PFSK-1 (cell line): Measurements from ENCODE around the gene TIAM2.

ENCODE experiments used
- FOXP2 ChIP-seq: optimal IDR thresholded peaks from 2 replicates; pipeline ENCODE3; 2011; ENCODE audit warnings: borderline replicate concordance, control low read depth, inconsistent platforms; ENCODE audit not compliant: insufficient read depth; ENCODE audit errors: extremely low read length, extremely low read depth
- POLR2AphosphoS5 ChIP-seq: IDR thresholded peaks from 2 replicates; pipeline ENCODE4 v1.6.1; 2012; ENCODE audit warnings: low read depth, mild to moderate bottlenecking, control low read depth, low read length, moderate library complexity
- SIN3A ChIP-seq: IDR thresholded peaks from 2 replicates; pipeline ENCODE4 v1.6.1; 2012; ENCODE audit warnings: mild to moderate bottlenecking, low read length, moderate library complexity, borderline replicate concordance; ENCODE audit not compliant: insufficient read depth
- TAF1 ChIP-seq: IDR thresholded peaks from 2 replicates; pipeline ENCODE4 v1.6.1; 2012; ENCODE audit warnings: low read length, control low read depth, borderline replicate concordance; ENCODE audit not compliant: insufficient read depth
- TF ChIP-seq, protein P1 (sequence below), 2 experiments: IDR thresholded peaks; 2 replicates each; pipeline versions ENCODE4 v1.6.1 to v1.8.0; 2011 to 2012; ENCODE audit warnings: low read depth in 2 of 2, low read length in 2 of 2, control low read depth in 1 of 2, inconsistent platforms in 1 of 2, mild to moderate bottlenecking in 1 of 2, moderate library complexity in 1 of 2; ENCODE audit not compliant: insufficient read depth in 1 of 2

TIAM2 gene

DNA sequence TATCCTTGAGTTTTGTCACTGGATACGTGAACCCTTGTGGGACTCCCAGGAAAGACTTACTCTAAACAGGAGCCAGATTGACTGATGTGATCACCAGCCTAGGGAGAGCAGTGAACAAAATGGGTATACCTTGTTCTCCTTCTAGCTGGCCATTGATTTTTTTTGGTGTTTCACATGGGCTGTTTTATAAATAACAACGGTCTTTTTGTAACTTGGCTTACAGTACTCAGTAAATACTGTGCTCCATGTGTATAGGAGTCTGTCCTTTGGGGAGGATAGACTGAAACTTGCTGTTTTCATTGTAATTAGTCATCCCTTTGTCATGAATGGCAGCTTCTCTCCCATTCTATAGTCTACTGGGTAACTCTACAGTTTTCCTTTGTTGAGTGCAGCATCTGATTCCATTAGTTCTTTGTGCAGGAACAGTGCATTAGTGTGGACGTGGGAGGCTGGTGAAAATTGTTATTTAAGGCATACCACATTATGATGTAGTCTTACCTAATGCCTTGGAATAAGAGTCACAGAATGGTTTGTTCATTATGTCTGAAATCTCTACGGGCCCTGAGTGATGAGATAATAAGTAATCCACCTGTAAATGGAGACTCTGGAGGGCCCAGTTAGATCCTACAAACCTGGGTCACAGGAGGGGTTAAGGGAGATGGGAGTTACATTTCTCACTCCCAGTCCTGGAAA is 89.5 kb downstream of the TIAM2 start:
- TF ChIP-seq, protein P1, sequence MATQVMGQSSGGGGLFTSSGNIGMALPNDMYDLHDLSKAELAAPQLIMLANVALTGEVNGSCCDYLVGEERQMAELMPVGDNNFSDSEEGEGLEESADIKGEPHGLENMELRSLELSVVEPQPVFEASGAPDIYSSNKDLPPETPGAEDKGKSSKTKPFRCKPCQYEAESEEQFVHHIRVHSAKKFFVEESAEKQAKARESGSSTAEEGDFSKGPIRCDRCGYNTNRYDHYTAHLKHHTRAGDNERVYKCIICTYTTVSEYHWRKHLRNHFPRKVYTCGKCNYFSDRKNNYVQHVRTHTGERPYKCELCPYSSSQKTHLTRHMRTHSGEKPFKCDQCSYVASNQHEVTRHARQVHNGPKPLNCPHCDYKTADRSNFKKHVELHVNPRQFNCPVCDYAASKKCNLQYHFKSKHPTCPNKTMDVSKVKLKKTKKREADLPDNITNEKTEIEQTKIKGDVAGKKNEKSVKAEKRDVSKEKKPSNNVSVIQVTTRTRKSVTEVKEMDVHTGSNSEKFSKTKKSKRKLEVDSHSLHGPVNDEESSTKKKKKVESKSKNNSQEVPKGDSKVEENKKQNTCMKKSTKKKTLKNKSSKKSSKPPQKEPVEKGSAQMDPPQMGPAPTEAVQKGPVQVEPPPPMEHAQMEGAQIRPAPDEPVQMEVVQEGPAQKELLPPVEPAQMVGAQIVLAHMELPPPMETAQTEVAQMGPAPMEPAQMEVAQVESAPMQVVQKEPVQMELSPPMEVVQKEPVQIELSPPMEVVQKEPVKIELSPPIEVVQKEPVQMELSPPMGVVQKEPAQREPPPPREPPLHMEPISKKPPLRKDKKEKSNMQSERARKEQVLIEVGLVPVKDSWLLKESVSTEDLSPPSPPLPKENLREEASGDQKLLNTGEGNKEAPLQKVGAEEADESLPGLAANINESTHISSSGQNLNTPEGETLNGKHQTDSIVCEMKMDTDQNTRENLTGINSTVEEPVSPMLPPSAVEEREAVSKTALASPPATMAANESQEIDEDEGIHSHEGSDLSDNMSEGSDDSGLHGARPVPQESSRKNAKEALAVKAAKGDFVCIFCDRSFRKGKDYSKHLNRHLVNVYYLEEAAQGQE (IDR thresholded peaks at IDR 0.05; ENCODE audit: insufficient read depth in 1 of 2, low read depth in 2 of 2, low read length in 2 of 2), result no peak
- no peak for TF ChIP-seq FOXP2
- no peak for TF ChIP-seq TAF1
- TF ChIP-seq SIN3A, result no peak
- no peak for TF ChIP-seq POLR2AphosphoS5

DNA sequence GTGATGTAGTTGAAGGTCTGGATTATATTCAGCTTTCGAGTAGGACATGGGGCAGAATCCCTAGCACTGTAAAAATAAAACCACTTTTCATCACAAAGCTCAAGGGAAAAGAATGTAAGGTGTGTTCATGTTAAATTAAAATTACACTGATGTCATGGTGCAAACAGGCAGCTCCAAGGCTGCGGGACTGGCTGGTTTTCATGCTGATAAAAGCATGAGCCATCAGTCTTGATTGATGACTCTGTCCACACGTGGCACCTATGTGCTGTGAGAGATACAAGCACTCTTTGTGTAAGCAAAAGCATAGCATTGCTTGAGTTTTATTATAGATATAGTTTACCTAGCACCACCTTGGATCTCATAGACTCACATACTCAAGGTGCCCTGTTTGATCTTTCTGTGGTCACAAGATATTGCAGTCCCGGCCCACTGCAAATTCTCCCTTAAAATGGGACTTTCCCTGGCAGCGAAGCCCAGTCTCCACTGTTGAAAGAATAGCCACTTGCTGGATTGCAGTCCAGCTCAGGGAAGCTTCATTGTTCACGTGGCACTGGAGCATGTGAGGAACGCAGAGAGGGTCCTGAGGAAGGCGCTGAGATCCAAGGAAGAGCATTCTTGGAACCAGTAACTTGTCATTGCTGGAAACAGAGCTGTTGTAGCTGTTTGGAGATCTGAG is 90.6 kb downstream of the TIAM2 start:
- TF ChIP-seq, protein P1 (IDR thresholded peaks at IDR 0.05; ENCODE audit: insufficient read depth in 1 of 2, low read depth in 2 of 2, low read length in 2 of 2), result no peak
- no peak for TF ChIP-seq POLR2AphosphoS5
- TF ChIP-seq FOXP2, result no peak
- no peak for TF ChIP-seq TAF1
- no peak for TF ChIP-seq SIN3A

DNA sequence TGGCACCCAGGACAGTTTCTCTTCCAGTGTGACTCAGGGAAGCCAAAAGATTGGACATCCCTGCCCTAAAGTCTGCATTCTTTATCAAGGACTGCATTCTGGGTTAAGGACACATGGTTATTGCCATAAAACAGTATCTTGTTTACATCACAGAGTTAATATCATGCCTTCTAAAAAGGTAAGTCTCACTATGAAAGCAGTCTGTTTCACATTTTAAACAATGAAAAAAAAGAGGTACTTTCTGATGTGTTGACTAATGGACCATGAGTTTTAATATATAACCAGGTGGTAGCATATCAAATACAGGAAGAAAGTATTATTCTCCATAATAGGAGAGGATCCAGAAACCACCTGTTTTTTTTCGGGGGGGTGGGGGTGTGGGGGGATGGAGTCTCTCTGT is 93.7 kb downstream of the TIAM2 start:
- TF ChIP-seq FOXP2 (no peak), TAF1 (no peak), POLR2AphosphoS5 (no peak), SIN3A (no peak)
- TF ChIP-seq, protein P1 (IDR thresholded peaks at IDR 0.05; ENCODE audit: insufficient read depth in 1 of 2, low read depth in 2 of 2, low read length in 2 of 2), result no peak

DNA sequence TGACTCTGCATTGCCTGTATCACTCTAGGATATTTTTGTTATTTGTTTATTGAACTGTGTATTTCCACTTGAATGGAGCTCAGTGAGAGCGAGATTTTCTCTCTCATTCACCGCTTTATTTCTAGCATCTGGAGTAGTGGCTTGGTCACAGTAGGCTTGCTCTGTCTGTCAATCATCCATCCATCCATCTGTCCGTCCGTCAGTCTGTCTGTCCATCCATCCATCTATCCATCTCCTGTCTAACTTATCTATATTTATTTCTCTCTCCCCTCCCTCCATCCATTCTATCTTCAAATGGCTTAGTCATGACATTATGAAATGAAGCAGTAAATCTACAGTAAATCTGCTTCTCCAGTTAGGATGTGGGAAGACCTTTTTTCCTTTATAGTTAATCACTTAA is 94.6 kb downstream of the TIAM2 start:
- no peak for TF ChIP-seq FOXP2
- TF ChIP-seq, protein P1 (IDR thresholded peaks at IDR 0.05; ENCODE audit: insufficient read depth in 1 of 2, low read depth in 2 of 2, low read length in 2 of 2), result no peak
- no peak for TF ChIP-seq POLR2AphosphoS5
- no peak for TF ChIP-seq SIN3A
- TF ChIP-seq TAF1, result no peak
